ENCODE measurements around the gene EFR3B. TPM values are rescaled to one million over a fixed set of nuclear protein-coding genes. Genes with fewer than 3 reads are reported as not detected.
"Not testable (repeated sequence)": the region's sequence is repeated elsewhere in the genome, so short reads cannot be mapped to it uniquely, and the experiment has no call there.

Gene EFR3B
- total and polyA plus RNA-seq, 8 donors = 0.23 to 1.0 (median 0.49) TPM

- Histone ChIP-seq H3K4me3 (peak overlapping the region in 1 of 4 donors; percentile 31), H3K27me3 (no peaks in the 10 kb centered on the region), H3K4me1 (no peaks in the 10 kb centered on the region), H3K27ac (no peak overlapping the region), H3K36me3 (no peaks in the 10 kb centered on the region), H3K9me3 (no peaks in the 10 kb centered on the region)
- TF ChIP-seq CTCF (IDR thresholded peaks at IDR 0.05) = no peak
- intact Hi-C loops (cut with DNase I) = loop anchor here in 2 of 3 donors (10.0 kb wide), 3 partner anchors 156 to 716 kb away; partner anchors contain the start of gene DNAJC27 (in 1 of the 2)
- no peak for DNase-seq
- 60 to 68% methylated on average over 23 to 24 of the region's 24 CpGs for WGBS, 2 donors
- no peak for ATAC-seq
- FAIRE-seq = no peak
Observed at GRCh38 chr2:25131253-25131566, 89.3 kb downstream of the EFR3B start.

- FAIRE-seq (no peak), DNase-seq (peak in 2 of 6 donors; percentile 32 to 66), ATAC-seq (peak; percentile 27 to 38 (median 32))
- Histone ChIP-seq H3K4me3 (peak overlapping the region in 2 of 4 donors; percentile 17 to 31), H3K27ac (no peak overlapping the region), H3K4me1 (no peaks in the 10 kb centered on the region), H3K27me3 (no peaks in the 10 kb centered on the region), H3K36me3 (no peaks in the 10 kb centered on the region), H3K9me3 (no peaks in the 10 kb centered on the region)
- intact Hi-C loops (cut with DNase I) = loop anchor here in 2 of 3 donors (10.0 kb wide), 3 partner anchors 157 to 717 kb away; partner anchors contain the start of gene DNAJC27 (in 1 of the 2)
- no peak for TF ChIP-seq CTCF (IDR thresholded peaks at IDR 0.05)
- 9 to 11% methylated on average over 49 to 53 of the region's 53 CpGs for WGBS, 2 donors
Observed at GRCh38 chr2:25131567-25132298, 89.9 kb downstream of the EFR3B start.

GRCh38 chr2:25132299-25132635 lies 90.4 kb downstream of the EFR3B start:
- H3K27me3 ChIP-seq = no peaks in the 10 kb centered on the region
- FAIRE-seq (no peak), ATAC-seq (peak in 3 of 4 donors; percentile 15 to 24 (median 21)), DNase-seq (no peak)
- 27 to 32% methylated on average over 9 of the region's 9 CpGs for WGBS, 2 donors
- no peak overlapping the region for H3K27ac ChIP-seq
- TF ChIP-seq CTCF (IDR thresholded peaks at IDR 0.05) = no peak
- intact Hi-C loops (cut with DNase I) = loop anchor here in 2 of 3 donors (10.0 kb wide), 3 partner anchors 157 to 717 kb away; partner anchors contain the start of gene DNAJC27 (in 1 of the 2)
- H3K36me3 ChIP-seq = no peaks in the 10 kb centered on the region
- peak overlapping the region in 2 of 4 donors; percentile 17 to 31 for H3K4me3 ChIP-seq
- no peaks in the 10 kb centered on the region for H3K9me3 ChIP-seq
- no peaks in the 10 kb centered on the region for H3K4me1 ChIP-seq

- WGBS, 2 donors = 76 to 79% methylated on average over 9 to 13 of the region's 13 CpGs
- no peak overlapping the region for H3K4me3 ChIP-seq
- FAIRE-seq (no peak), DNase-seq (peak in 1 of 6 donors; percentile 55), ATAC-seq (no peak)
- no peak for TF ChIP-seq CTCF (IDR thresholded peaks at IDR 0.05)
- H3K27me3 ChIP-seq = no peaks in the 10 kb centered on the region
- no peak overlapping the region for H3K27ac ChIP-seq
- no peaks in the 10 kb centered on the region for H3K36me3 ChIP-seq
- no peaks in the 10 kb centered on the region for H3K9me3 ChIP-seq
- no peaks in the 10 kb centered on the region for H3K4me1 ChIP-seq
- intact Hi-C loops (cut with DNase I) = loop anchor here in 2 of 3 donors (10.0 kb wide), 3 partner anchors 158 to 718 kb away; partner anchors contain the start of gene DNAJC27 (in 1 of the 2)
Observed at GRCh38 chr2:25132693-25133092, 90.8 kb downstream of the EFR3B start.

- H3K4me3 ChIP-seq; DNase-seq; H3K4me1 ChIP-seq; ATAC-seq; FAIRE-seq; H3K27ac ChIP-seq; H3K27me3 ChIP-seq; H3K36me3 ChIP-seq; H3K9me3 ChIP-seq; intact Hi-C loops (cut with DNase I): not testable (repeated sequence)
- WGBS, 2 donors = 72 to 82% methylated on average over 4 of the region's 4 CpGs
Observed at GRCh38 chr2:25140535-25140934, 98.7 kb downstream of the EFR3B start.
